Fibroblast of skin of left quadriceps (primary cell): ENCODE results near the gene VSIG4.
"Not testable (repeated sequence)": the region's sequence is repeated elsewhere in the genome, so short reads cannot be mapped to it uniquely, and the experiment has no call there.

ENCODE experiments used
- DNase-seq, 2 experiments: peaks; one replicate each; pipeline ENCODE4 v3.0.0-alpha.2; 2013; ENCODE audit warnings: low read depth in 2 of 2

The VSIG4 gene

GRCh38 chrX:65977161-65977560 lies 62.7 kb downstream of the VSIG4 start:
- DNase-seq = not testable (repeated sequence)

GRCh38 chrX:65976161-65976560 lies 63.7 kb downstream of the VSIG4 start:
- no peak for DNase-seq

- DNase-seq = not testable (repeated sequence)
These were observed 64.6 kb downstream of the VSIG4 start for GRCh38 chrX:65975161-65975751.
